A549 treated with Hydrocortisone at 1 μM for 4 hours (cell line): Measurements from ENCODE around the gene IMP3. TPM values are rescaled to one million over a fixed set of nuclear protein-coding genes. Genes with fewer than 3 reads are reported as not detected.

Experiments
- total RNA-seq: library from RNA; stranded (reverse); fragments of 200-300 nt; extraction: Qiagen RNA extraction; gene quantifications from 5 replicates; pipeline ENCODE4 v1.2.3, GENCODE V29; 2022

Gene IMP3
- 81.6 to 122 TPM (median 114 TPM) in 5 replicates for total RNA-seq

GRCh38 chr15:75639709-75640482 is at the start of gene IMP3:
TSS of gene IMP3 (minus strand) at chr15:75640224. CDS start at chr15:75640168, 56 bp downstream.

GRCh38 chr15:75647370-75648155 is 7.5 kb upstream of the IMP3 start, which contains the start of gene SNX33:
TSS of gene SNX33 (plus strand) at chr15:75647912. CDS start at chr15:75649103, 1,191 bp downstream.

GRCh38 chr15:75625542-75626347 is 14.3 kb downstream of the IMP3 start, which contains the start of gene SNUPN:
TSS of gene SNUPN (minus strand) at chr15:75625725. CDS start at chr15:75621051, 4,674 bp downstream.

Other genes starting within 250 kb of the IMP3 start
- 21.9 to 33.9 TPM (median 29.7 TPM) in 5 replicates for gene SIN3A, start 188.5 kb downstream of the IMP3 start, total RNA-seq
- gene PTPN9, start 60.9 kb downstream of the IMP3 start, total RNA-seq = 37.5 to 57.8 TPM (median 47.8 TPM) in 5 replicates
- 29.3 to 33.9 TPM (median 31.3 TPM) in 5 replicates for gene SNUPN, start 14.5 kb downstream of the IMP3 start, total RNA-seq
- gene SNX33, start 7.7 kb upstream of the IMP3 start, total RNA-seq = 11.9 to 14.5 TPM (median 13.9 TPM) in 5 replicates
- gene CSPG4, start 72.6 kb upstream of the IMP3 start, total RNA-seq = 0.10 to 0.16 TPM (median 0.12 TPM) in 5 replicates
- 35.5 to 48.3 TPM (median 40.3 TPM) in 5 replicates for gene UBE2Q2, start 203.2 kb upstream of the IMP3 start, total RNA-seq